PC-9 (cell line): Measurements from ENCODE around the gene SLC6A3. TPM values are rescaled to one million over a fixed set of nuclear protein-coding genes. Genes with fewer than 3 reads are reported as not detected.

Experiments
- BruUV-seq: library from RNA; stranded (reverse); fragments of 400-500 nt; replicated peaks from 2 replicates; lab custom pipeline; 2021; lab: Mats Ljungman, UMichigan
- CTCF ChIA-PET: fragments of 300-600 bp; sonication (Branson Sonifier 250); formaldehyde crosslinking; loops from one replicate; lab custom pipeline; 2022; ENCODE audit warnings: antibody characterized with exemption; lab: Charles Lee
- POLR2A ChIA-PET: fragments of 300-600 bp; sonication (Branson Sonifier 250); formaldehyde crosslinking; loops from one replicate; lab custom pipeline; 2022; ENCODE audit warnings: antibody characterized with exemption; ENCODE audit not compliant: unreplicated experiment; lab: Charles Lee
- DNase-seq, 2 experiments: peaks; one replicate each; pipeline versions ENCODE4 v3.0.0 to v3.0.0-alpha.2; 2015 to 2022; ENCODE audit warnings: mixed read lengths in 1 of 2
- H2AFZ ChIP-seq: fragments of 200-600 bp; sonication (generic); 2 replicates; pipeline ENCODE4 v1.8.1; 2017; ENCODE audit warnings: antibody characterized with exemption
- H3F3A ChIP-seq: fragments of 200-600 bp; sonication (generic); 2 replicates; pipeline ENCODE4 v1.8.1; 2017; ENCODE audit warnings: antibody characterized with exemption, mild to moderate bottlenecking, low read depth; ENCODE audit not compliant: insufficient read depth
- H3K27ac ChIP-seq: fragments of 200-600 bp; sonication (generic); 2 replicates; pipeline ENCODE4 v1.6.1; 2016; ENCODE audit warnings: mixed run types
- H3K27me3 ChIP-seq: fragments of 200-600 bp; sonication (generic); 2 replicates; pipeline ENCODE4 v1.6.1; 2016; ENCODE audit warnings: low read depth, mixed run types; ENCODE audit not compliant: insufficient read depth
- H3K36me3 ChIP-seq: fragments of 200-600 bp; sonication (generic); 2 replicates; pipeline ENCODE4 v1.6.1; 2016; ENCODE audit warnings: low read depth, mixed run types
- H3K4me1 ChIP-seq: fragments of 200-600 bp; sonication (generic); replicated peaks from 2 replicates; pipeline ENCODE4 v1.6.1; 2016; ENCODE audit warnings: mixed run types; ENCODE audit not compliant: insufficient read depth
- H3K4me2 ChIP-seq: fragments of 200-600 bp; sonication (generic); 2 replicates; pipeline ENCODE4 v1.6.1; 2017; ENCODE audit warnings: mixed run types
- H3K4me3 ChIP-seq: fragments of 200-600 bp; sonication (generic); 2 replicates; pipeline ENCODE4 v1.6.1; 2016; ENCODE audit warnings: mixed run types
- H3K79me2 ChIP-seq: fragments of 200-600 bp; sonication (generic); 2 replicates; pipeline ENCODE4 v1.6.1; 2017; ENCODE audit warnings: low read depth, mixed run types
- H3K9me2 ChIP-seq: fragments of 200-600 bp; sonication (generic); 2 replicates; pipeline ENCODE4 v1.8.1; 2017; ENCODE audit warnings: mild to moderate bottlenecking; ENCODE audit not compliant: insufficient read depth
- H3K9me3 ChIP-seq: fragments of 200-600 bp; sonication (generic); 2 replicates; pipeline ENCODE4 v1.8.1; 2016; ENCODE audit warnings: low read depth; ENCODE audit not compliant: insufficient read depth
- H4K20me1 ChIP-seq: fragments of 200-600 bp; sonication (generic); 2 replicates; pipeline ENCODE4 v1.8.1; 2017; ENCODE audit not compliant: insufficient read depth
- CTCF ChIP-seq: fragments of 200-600 bp; sonication (generic); conservative IDR thresholded peaks from 2 replicates; pipeline ENCODE4 v1.6.1; 2017; ENCODE audit warnings: mixed run types, antibody characterized with exemption, mild to moderate bottlenecking, moderate library complexity
- EZH2 ChIP-seq: fragments of 200-600 bp; sonication (generic); IDR thresholded peaks from 2 replicates; pipeline ENCODE4 v1.8.0; 2017; ENCODE audit warnings: antibody characterized with exemption, low read depth
- intact Hi-C: fragments of 100-400 bp; cut with micrococcal nuclease; formaldehyde crosslinking; loops from one replicate; pipeline ENCODE4 v1.10.0; 2022; ENCODE audit not compliant: unreplicated experiment
- total RNA-seq: library from RNA; stranded (reverse); gene quantifications from 2 replicates; pipeline ENCODE4 v1.2.3, GENCODE V29; 2021

Gene SLC6A3
- total RNA-seq, 1 experiment from 2014 or later, result not detected

- no peak for DNase-seq
- peaks cover 99% of the 10 kb centered on the region for H3K27me3 ChIP-seq
- H2AFZ ChIP-seq, result no peak overlapping the region
- intact Hi-C loops, result no loop called here
- no peaks in the 10 kb centered on the region for H3F3A ChIP-seq
- no TSS peak for BruUV-seq
- CTCF ChIA-PET, result no interaction called here
- H3K4me3 ChIP-seq, result no peak overlapping the region
- no peaks in the 10 kb centered on the region for H3K9me3 ChIP-seq
- no peaks in the 10 kb centered on the region for H3K9me2 ChIP-seq
- no peaks in the 10 kb centered on the region for H3K79me2 ChIP-seq
- no peaks in the 10 kb centered on the region for H3K36me3 ChIP-seq
- POLR2A ChIA-PET, result interaction anchor here (0.7 kb wide), 1 partner anchor 127 kb away, joined by 3 read pairs; no protein-coding TSS in a partner anchor
- no peak overlapping the region for H3K27ac ChIP-seq
- no peak overlapping the region for H3K4me2 ChIP-seq
- H3K4me1 ChIP-seq, result 0 out of 2 replicates have a peak, but pooled peaks cover 7% of the 10 kb centered on the region
- TF ChIP-seq CTCF, result no peak
- no peak for TF ChIP-seq EZH2
- no peaks in the 10 kb centered on the region; the same call in none of the 2 replicates for H4K20me1 ChIP-seq
Observed at GRCh38 chr5:1390333-1390732, 54.9 kb downstream of the SLC6A3 start.

GRCh38 chr5:1388383-1388967 is 56.8 kb downstream of the SLC6A3 start:
- no peak overlapping the region for H2AFZ ChIP-seq
- no peaks in the 10 kb centered on the region for H3K36me3 ChIP-seq
- H3F3A ChIP-seq, result peaks cover 3% of the 10 kb centered on the region; the same call in 1 of the 2 replicates
- no peak for TF ChIP-seq EZH2
- no peak for DNase-seq
- H3K27me3 ChIP-seq, result peaks cover 99% of the 10 kb centered on the region
- H3K4me3 ChIP-seq, result no peak overlapping the region
- H4K20me1 ChIP-seq, result no peaks in the 10 kb centered on the region; the same call in 1 of the 2 replicates
- no peak overlapping the region for H3K27ac ChIP-seq
- no TSS peak for BruUV-seq
- 0 out of 2 replicates have a peak, but pooled peaks cover 10% of the 10 kb centered on the region for H3K4me1 ChIP-seq
- no peak overlapping the region for H3K4me2 ChIP-seq
- POLR2A ChIA-PET, result no interaction called here
- CTCF ChIA-PET, result no interaction called here
- H3K79me2 ChIP-seq, result no peaks in the 10 kb centered on the region
- H3K9me3 ChIP-seq, result no peaks in the 10 kb centered on the region
- no peaks in the 10 kb centered on the region for H3K9me2 ChIP-seq
- intact Hi-C loops, result loop anchor here (5.0 kb wide), 1 partner anchor 254 kb away; no protein-coding TSS in a partner anchor

GRCh38 chr5:1387876-1388275 is 57.4 kb downstream of the SLC6A3 start:
- TF ChIP-seq CTCF, result no peak
- TF ChIP-seq EZH2, result no peak
- no peaks in the 10 kb centered on the region for H3K79me2 ChIP-seq
- peaks cover 99% of the 10 kb centered on the region for H3K27me3 ChIP-seq
- intact Hi-C loops, result loop anchor here (2.0 to 5.0 kb wide), 2 partner anchors 49 to 254 kb away; no protein-coding TSS in a partner anchor
- H3K4me2 ChIP-seq, result no peak overlapping the region
- no TSS peak for BruUV-seq
- H3K9me2 ChIP-seq, result no peaks in the 10 kb centered on the region
- H3K27ac ChIP-seq, result no peak overlapping the region
- CTCF ChIA-PET, result no interaction called here
- no peak for DNase-seq
- H3K9me3 ChIP-seq, result no peaks in the 10 kb centered on the region
- H3K36me3 ChIP-seq, result no peaks in the 10 kb centered on the region
- peaks cover 3% of the 10 kb centered on the region; the same call in 1 of the 2 replicates for H3F3A ChIP-seq
- no peaks in the 10 kb centered on the region; the same call in 1 of the 2 replicates for H4K20me1 ChIP-seq
- H3K4me1 ChIP-seq, result 0 out of 2 replicates have a peak, but pooled peaks cover 10% of the 10 kb centered on the region
- POLR2A ChIA-PET, result no interaction called here
- H2AFZ ChIP-seq, result no peak overlapping the region
- no peak overlapping the region for H3K4me3 ChIP-seq
